ENCODE results near the gene SUSD1.
A peak's percentile ranks its signal among the peaks of the same experiment; 100 is the strongest.

Gene SUSD1

DNA sequence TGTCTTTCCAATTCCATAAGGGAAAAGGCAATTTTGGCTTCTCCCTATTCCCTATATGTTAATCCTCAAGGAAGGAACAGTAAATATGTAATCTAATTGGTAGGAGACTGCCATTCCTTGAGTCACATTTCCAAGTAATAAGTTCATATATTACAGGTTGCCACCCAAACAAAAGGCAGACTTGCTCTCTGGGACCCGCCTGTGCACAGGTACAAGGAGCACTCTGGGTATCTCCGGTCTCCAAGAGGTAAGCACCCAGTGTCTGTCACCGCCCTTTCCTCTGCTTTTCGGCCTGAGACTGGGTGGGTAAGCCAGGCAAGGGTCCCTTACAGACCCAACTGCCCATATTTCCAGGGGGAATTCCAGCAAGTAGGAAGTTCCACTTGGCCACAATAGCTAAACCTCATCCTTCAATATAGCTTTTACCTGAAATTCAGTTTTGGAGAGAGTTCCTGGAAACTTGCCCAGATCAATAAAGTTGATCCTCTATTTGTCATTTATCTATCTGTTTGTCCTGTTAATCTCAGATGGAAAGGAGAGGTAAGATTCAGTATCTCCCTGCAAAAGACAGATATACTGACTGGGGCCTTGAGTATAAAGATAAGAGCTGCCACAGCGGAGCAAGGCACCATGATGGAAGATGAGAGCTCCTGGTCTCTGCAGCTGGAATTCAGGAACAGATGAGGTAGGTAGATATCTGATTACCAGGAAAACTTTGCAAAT is 81.8 kb downstream of the SUSD1 start:
- DNase-seq (ENCODE audit: extremely low spot score): no peak
- TF ChIP-seq, protein P1, sequence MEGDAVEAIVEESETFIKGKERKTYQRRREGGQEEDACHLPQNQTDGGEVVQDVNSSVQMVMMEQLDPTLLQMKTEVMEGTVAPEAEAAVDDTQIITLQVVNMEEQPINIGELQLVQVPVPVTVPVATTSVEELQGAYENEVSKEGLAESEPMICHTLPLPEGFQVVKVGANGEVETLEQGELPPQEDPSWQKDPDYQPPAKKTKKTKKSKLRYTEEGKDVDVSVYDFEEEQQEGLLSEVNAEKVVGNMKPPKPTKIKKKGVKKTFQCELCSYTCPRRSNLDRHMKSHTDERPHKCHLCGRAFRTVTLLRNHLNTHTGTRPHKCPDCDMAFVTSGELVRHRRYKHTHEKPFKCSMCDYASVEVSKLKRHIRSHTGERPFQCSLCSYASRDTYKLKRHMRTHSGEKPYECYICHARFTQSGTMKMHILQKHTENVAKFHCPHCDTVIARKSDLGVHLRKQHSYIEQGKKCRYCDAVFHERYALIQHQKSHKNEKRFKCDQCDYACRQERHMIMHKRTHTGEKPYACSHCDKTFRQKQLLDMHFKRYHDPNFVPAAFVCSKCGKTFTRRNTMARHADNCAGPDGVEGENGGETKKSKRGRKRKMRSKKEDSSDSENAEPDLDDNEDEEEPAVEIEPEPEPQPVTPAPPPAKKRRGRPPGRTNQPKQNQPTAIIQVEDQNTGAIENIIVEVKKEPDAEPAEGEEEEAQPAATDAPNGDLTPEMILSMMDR (IDR thresholded peaks at IDR 0.05; ENCODE audit: control extremely low read depth, extremely low read depth, low read depth, missing control alignments): no peak
- ChIA-PET POLR2A (no interaction called here), CTCF (interaction anchor here (0.8 to 10.3 kb wide), 10 partner anchors 9 to 334 kb away, joined by 3 to 79 read pairs (median 4); partner anchors contain the start of genes HSDL2 and PTBP3)

DNA sequence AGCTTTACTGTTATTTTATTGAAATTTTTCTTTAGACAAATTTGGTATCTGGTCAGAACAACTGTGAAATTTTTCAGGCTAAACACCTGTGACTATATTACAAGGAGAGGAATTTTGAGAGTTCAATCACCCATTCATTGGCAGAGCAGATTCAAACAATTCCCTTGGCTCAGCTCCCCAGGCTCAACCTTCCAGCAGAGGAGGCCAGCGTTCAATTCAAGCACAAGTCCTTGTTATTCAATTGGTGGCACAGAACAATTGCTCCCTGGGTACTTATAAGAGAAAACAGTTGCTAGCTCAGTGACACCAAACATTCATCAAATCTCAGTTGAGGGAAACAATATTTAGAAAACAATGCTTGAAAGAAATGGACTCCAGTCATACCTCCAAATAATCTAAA is 83.3 kb downstream of the SUSD1 start:
- CTCF ChIA-PET: interaction anchor here (1.2 kb wide), 1 partner anchor 288 kb away, joined by 4 read pairs; no protein-coding TSS in a partner anchor
- TF ChIP-seq, protein P1 (IDR thresholded peaks at IDR 0.05; ENCODE audit: control extremely low read depth, extremely low read depth, low read depth, missing control alignments): peak; percentile 31
- no peak for DNase-seq (ENCODE audit: extremely low spot score)
- POLR2A ChIA-PET: no interaction called here

DNA sequence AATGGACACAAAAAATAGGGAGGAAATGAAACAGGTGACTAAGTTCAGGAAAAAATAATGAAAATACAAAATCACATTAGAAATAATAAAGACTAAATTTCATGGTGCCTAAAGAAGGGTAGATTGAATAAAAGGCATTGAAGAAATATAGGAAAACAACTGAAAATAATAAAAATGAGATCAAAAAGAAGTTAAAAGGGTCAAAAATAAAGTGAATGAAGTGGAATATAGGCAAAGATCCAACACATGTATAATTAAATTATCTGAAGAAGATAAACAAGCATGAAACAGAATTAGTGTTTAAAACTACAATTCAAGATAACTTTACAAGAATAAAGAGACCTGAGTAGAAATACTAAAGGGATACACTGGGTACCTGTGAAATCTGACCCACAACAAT is 87.6 kb downstream of the SUSD1 start:
- POLR2A ChIA-PET: no interaction called here
- TF ChIP-seq, protein P1 (IDR thresholded peaks at IDR 0.05; ENCODE audit: control extremely low read depth, extremely low read depth, low read depth, missing control alignments): no peak
- no peak for DNase-seq (ENCODE audit: extremely low spot score)
- CTCF ChIA-PET: interaction anchor here (1.2 to 6.4 kb wide), 7 partner anchors 9 to 328 kb away, joined by 3 to 38 read pairs (median 3); no protein-coding TSS in a partner anchor

DNA sequence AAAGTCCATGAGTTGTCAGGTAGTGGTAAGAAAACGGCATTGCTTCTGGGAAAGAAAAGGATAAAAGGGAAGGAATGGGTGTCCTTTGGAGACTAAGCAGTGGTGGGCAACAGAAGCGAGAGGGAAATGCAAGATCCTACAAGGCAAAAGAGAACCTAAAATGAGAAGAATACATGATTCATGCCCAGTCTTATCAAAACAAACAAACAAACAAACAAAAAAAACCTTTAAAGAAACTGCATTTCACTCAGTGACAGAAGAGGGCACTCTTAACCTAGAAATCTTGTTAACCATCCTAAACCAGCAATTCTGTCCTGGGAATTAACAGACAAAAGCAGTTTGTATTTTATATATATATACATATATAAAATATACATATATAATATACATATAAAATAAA is 88.5 kb downstream of the SUSD1 start:
- POLR2A ChIA-PET: no interaction called here
- no peak for DNase-seq (ENCODE audit: extremely low spot score)
- CTCF ChIA-PET: interaction anchor here (1.5 to 6.4 kb wide), 10 partner anchors 9 to 816 kb away, joined by 3 to 38 read pairs (median 5); partner anchors contain the start of gene HSDL2
- TF ChIP-seq, protein P1 (IDR thresholded peaks at IDR 0.05; ENCODE audit: control extremely low read depth, extremely low read depth, low read depth, missing control alignments): peak; percentile 50

DNA sequence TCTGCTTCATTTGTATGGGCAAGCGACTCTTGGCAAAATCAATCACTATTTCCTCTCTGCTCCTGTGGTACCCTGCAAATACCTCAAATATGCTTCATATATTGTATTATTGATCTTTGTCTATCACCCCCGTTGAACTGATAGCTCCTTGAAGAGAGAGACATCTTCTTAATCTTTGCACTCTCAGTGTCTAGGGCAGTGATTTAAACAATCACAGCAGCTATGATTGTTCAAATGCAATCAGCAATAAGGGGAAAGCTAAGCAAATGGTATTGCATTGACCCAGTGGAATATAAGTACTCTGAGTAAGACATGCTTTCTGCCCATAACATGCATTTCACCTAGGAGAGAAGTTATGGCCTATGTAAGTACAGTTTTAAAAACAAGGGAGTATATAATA is 90.2 kb downstream of the SUSD1 start:
- ChIA-PET CTCF (interaction anchor here (0.8 to 6.4 kb wide), 8 partner anchors 10 to 818 kb away, joined by 3 to 38 read pairs (median 6); partner anchors contain the start of gene HSDL2), POLR2A (no interaction called here)
- DNase-seq (ENCODE audit: extremely low spot score): no peak
- TF ChIP-seq, protein P1 (IDR thresholded peaks at IDR 0.05; ENCODE audit: control extremely low read depth, extremely low read depth, low read depth, missing control alignments): no peak

DNA sequence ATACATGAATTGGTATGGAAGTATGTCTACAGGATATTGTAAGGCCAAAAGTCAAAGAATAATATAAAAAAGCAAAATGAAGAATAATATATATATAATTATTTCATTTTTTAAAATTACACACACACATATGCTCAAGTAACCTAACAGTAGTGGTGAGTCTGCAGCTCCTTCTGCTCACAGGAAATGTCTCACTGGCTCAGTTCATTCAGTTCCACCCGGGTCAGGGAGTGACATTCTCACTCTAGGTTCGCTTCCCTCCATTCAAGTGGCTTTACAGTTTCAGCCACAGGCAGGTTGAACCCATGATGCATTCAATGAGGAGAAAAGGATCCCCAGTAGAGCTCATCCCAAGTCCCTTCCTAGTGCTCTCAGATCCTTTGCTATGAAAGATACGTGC is 90.8 kb downstream of the SUSD1 start:
- CTCF ChIA-PET: interaction anchor here (0.8 to 6.4 kb wide), 6 partner anchors 9 to 325 kb away, joined by 3 to 38 read pairs (median 6); no protein-coding TSS in a partner anchor
- POLR2A ChIA-PET: no interaction called here
- TF ChIP-seq, protein P1 (IDR thresholded peaks at IDR 0.05; ENCODE audit: control extremely low read depth, extremely low read depth, low read depth, missing control alignments): no peak
- DNase-seq (ENCODE audit: extremely low spot score): no peak
